Kidney epithelial cell (primary cell): ENCODE measurements around the gene APOC3. TPM values are rescaled to one million over a fixed set of nuclear protein-coding genes. Genes with fewer than 3 reads are reported as not detected.

Source experiments
- DNase-seq: peaks from one replicate; pipeline ENCODE4 v3.0.0-alpha.2; 2010; ENCODE audit warnings: low read depth
- H3K27me3 ChIP-seq: 2 replicates; pipeline ENCODE4 v1.6.0; 2011; ENCODE audit warnings: low read length; ENCODE audit not compliant: control insufficient read depth, insufficient read depth
- H3K36me3 ChIP-seq: 2 replicates; pipeline ENCODE4 v1.5.1; 2011; ENCODE audit warnings: low read length; ENCODE audit not compliant: control insufficient read depth, insufficient read depth
- H3K4me3 ChIP-seq: 2 replicates; pipeline ENCODE4 v1.5.1; 2011; ENCODE audit warnings: low read depth, mild to moderate bottlenecking, control low read depth, low read length
- CTCF ChIP-seq: IDR thresholded peaks from 2 replicates; pipeline ENCODE4 v1.5.1; 2011; ENCODE audit warnings: mild to moderate bottlenecking, moderate library complexity, low read length, control low read depth, inconsistent platforms; ENCODE audit not compliant: insufficient read depth, poor library complexity, severe bottlenecking
- total RNA-seq: library from RNA; depleted of rRNA; stranded (reverse); fragments of >200 nt; gene quantifications from 2 replicates; pipeline ENCODE4 v1.2.3, GENCODE V29; 2015

APOC3 gene
- total RNA-seq, 1 donor from 2014 or later: not detected

GRCh38 chr11:116823031-116823843 lies 6.5 kb upstream of the APOC3 start, which contains the start of gene APOA4:
Gene APOA4, minus strand, starts transcription at chr11:116823304. Its CDS starts 113 bp downstream, at chr11:116823191.
- Histone ChIP-seq H3K36me3 (no peaks in the 10 kb centered on the region), H3K27me3 (peaks cover 4% of the 10 kb centered on the region), H3K4me3 (no peak within 1 kb of the TSS)
- no peak for TF ChIP-seq CTCF
- no peak for DNase-seq

DNA sequence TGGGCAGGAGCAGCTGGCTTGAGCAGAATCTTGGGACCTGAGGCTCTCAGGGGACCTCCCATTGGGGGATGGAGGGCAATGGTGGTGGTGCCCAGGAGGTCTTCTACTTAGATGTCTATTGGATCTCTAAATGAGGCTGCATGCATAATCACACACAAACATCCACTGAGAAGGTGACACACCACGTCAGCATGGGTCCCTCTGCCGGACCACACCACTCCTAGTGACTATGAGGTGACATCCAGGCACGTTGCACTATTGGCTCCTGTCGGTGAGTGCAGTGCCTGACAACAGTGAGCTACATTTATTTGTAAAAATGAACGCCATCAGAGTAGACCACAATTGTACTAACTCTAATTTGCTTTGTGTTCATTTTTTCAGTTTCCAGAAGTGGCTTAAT lies 4.3 kb upstream of the APOC3 start:
- Histone ChIP-seq H3K27me3 (peaks cover 6% of the 10 kb centered on the region), H3K4me3 (no peak overlapping the region), H3K36me3 (no peaks in the 10 kb centered on the region)
- TF ChIP-seq CTCF: no peak
- no peak for DNase-seq

- no peaks in the 10 kb centered on the region for H3K36me3 ChIP-seq
- no peak overlapping the region for H3K4me3 ChIP-seq
- no peak for TF ChIP-seq CTCF
- no peak for DNase-seq
- peaks cover 6% of the 10 kb centered on the region for H3K27me3 ChIP-seq
These were observed 3.6 kb upstream of the APOC3 start for GRCh38 chr11:116825854-116826750.

- Histone ChIP-seq H3K36me3 (no peaks in the 10 kb centered on the region), H3K27me3 (peaks cover 6% of the 10 kb centered on the region), H3K4me3 (no peak overlapping the region)
- no peak for DNase-seq
- no peak for TF ChIP-seq CTCF
These were observed 2.8 kb upstream of the APOC3 start for GRCh38 chr11:116826751-116827431.

DNA sequence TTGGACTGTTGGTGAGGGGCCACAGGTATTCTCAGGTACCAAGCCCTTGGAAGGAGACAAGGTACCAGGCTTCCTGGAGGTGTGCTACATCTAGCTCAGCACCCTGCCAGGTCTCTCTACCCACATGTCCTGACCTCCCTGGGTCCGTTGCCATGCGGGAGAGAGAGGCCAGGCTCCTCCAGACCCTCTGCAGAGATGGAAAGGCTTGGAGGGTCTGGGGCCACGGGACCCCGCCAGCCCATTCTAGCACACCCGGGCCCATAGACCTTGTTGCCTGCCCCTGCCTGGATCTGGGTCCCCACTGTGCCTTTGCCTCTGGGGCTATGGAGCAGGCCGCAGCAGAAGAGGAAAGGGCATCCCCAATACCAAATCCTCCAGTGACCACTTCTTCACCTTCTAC lies 2.2 kb upstream of the APOC3 start:
- TF ChIP-seq CTCF: no peak
- DNase-seq: no peak
- no peaks in the 10 kb centered on the region for H3K36me3 ChIP-seq
- peaks cover 6% of the 10 kb centered on the region for H3K27me3 ChIP-seq
- no peak overlapping the region for H3K4me3 ChIP-seq
